ENCODE data around the gene SLC35E4.
A peak's percentile ranks its signal among the peaks of the same experiment; 100 is the strongest.
"Not testable (repeated sequence)": the region's sequence is repeated elsewhere in the genome, so short reads cannot be mapped to it uniquely, and the experiment has no call there.

Gene SLC35E4

GRCh38 chr22:30612789-30613188 is 22.8 kb upstream of the SLC35E4 start:
- no peak for DNase-seq

DNA sequence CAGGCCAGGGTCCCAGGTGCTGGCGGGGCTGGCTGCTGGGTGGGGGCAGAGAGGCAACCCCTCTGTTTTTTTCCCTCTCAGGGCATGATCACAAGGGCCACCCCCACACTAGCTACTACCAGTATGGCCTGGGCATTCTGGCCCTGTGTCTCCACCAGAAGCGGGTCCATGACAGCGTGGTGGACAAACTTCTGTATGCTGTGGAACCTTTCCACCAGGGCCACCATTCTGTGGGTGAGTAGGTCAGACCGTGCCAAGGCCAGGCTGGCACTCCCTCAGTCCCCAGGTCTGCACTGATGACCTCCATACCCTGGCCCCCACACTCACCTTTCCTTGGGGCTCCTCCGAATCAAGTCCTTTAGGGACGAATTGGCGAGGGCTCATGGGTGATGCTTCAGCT is 21.3 kb upstream of the SLC35E4 start:
- no peak for DNase-seq

DNA sequence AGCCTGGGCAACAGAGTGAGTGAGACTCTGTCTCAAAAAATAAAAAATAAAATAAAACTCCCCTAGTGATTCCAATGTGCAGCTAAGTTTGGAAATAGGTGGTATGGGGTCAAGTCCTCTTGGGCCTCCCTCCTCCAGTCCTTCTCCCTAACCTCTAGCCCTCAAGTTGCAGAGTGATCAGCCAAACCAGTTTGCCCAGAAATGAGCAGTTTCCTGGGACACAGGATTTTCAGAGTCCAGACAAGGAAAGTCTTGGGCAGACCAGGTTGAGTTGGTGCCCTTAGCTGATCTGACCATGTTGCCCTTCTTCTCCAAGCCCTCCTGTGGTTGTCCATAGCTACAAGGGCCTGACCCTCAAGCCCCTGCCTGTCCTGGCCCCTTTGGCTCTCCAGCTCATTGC is 20.7 kb upstream of the SLC35E4 start:
- DNase-seq = no peak

DNA sequence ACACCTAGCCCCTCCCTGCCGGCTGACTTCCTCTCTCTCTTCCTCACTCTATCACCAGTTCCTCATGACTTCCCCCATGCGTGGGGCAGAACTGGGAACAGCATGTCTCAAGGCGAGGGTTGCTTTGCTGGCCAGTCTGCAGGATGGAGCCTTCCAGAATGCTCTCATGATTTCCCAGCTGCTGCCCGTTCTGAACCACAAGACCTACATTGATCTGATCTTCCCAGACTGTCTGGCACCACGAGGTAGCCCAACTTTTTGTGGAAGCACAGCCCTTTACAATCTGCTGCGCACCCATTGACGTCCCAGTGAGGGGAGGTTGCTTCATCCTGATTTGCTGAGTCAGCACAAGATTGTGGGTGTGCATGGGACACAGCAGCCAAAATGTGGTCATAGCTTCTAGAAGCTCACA is 20.0 kb upstream of the SLC35E4 start:
- peak in 1 of 2 donors; percentile 3 for DNase-seq

- DNase-seq = no peak
These were observed 17.8 kb upstream of the SLC35E4 start for GRCh38 chr22:30617819-30618218.

DNA sequence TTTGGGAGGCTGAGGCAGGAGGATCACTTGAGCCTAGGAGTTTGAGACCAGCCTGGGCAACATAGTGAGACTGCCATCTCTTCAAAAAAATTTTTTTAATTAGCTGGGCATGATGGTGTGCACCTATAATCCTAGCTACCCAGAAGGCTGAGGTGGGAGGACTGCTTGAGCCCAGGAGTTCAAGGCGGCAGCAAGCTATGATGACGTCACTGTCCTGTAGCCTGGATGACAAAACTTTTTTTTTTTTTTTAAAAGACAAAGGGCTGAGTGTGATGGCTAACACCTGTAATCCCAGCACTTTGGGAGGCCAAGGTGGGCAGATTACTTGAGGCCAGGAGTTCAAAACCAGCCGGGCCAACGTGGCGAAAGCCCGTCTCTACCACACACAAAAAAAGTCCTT is 15.7 kb upstream of the SLC35E4 start:
- not testable (repeated sequence) for DNase-seq

DNA sequence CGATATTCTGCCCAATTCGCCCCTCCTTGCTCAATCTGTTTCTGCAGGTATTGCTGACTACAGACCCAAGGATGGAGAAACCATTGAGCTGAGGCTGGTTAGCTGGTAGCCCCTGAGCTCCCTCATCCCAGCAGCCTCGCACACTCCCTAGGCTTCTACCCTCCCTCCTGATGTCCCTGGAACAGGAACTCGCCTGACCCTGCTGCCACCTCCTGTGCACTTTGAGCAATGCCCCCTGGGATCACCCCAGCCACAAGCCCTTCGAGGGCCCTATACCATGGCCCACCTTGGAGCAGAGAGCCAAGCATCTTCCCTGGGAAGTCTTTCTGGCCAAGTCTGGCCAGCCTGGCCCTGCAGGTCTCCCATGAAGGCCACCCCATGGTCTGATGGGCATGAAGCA is 9.2 kb upstream of the SLC35E4 start:
- DNase-seq = no peak

- DNase-seq = no peak
These were observed 8.1 kb upstream of the SLC35E4 start for GRCh38 chr22:30627471-30627870.

GRCh38 chr22:30628491-30628890 is 7.1 kb upstream of the SLC35E4 start:
- no peak for DNase-seq

- DNase-seq = not testable (repeated sequence)
These were observed 4.1 kb upstream of the SLC35E4 start for GRCh38 chr22:30631469-30631868.

DNA sequence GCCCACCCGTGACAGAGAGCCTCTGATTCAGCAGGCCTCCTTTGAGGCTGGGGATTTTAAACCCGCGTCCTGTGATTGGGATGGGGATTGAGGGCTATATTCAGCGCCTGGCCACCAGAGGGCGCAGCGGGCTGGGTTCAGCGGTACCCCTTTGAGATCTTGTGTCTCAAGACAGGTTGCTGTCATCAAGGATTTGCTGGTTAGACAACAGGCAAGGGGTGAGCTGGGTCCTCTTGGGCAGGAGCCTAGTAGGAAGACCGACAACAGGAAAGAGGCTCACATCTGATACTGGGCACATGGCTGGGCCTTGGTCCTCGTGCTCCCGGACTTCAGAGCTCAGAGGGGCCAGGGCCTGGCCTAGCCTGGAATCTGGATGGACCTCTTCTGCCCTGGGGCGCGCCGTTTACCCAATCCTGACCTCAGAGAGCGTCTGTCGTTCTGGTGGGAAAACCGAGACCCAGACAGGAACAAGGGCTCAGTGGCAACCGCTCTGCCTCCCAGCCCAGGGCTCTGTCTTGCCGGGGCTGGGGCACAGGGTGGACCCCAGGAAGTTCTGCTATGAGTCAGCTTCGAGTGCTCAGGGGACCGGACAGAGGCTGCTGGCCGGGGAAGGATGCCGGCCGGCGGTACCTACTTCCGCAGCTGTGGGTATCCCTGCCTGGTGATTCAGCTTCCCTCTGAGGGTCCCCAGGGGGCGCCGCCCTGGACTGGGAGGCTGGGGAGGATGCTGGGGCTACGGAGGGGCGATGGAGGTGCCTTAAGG is 929 bp upstream of the SLC35E4 start:
- DNase-seq = peak; percentile 74 to 94

DNA sequence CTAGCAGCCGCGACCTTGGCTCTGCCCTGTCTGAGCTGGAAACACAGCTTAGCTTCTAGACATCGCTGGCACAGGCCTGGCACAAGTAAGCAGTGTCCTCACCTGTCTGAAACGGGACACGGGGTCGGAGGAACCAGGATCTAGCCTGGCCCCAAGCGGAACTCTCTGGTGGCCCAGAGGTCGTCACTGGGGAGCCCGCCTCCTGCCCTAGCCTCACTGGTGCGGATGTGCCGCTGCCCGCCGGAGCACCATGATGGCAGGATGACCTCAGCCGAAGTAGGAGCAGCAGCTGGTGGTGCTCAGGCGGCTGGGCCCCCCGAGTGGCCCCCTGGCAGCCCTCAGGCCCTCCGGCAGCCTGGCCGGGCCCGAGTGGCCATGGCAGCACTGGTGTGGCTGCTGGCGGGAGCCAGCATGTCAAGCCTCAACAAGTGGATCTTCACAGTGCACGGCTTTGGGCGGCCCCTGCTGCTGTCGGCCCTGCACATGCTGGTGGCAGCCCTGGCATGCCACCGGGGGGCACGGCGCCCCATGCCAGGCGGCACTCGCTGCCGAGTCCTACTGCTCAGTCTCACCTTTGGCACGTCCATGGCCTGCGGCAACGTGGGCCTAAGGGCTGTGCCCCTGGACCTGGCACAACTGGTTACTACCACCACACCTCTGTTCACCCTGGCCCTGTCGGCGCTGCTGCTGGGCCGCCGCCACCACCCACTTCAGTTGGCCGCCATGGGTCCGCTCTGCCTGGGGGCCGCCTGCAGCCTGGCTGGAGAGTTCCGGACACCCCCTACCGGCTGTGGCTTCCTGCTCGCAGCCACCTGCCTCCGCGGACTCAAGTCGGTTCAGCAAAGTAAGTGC is 871 bp downstream of the SLC35E4 start:
- DNase-seq = no peak

- no peak for DNase-seq
These were observed 2.1 kb downstream of the SLC35E4 start for GRCh38 chr22:30637701-30638114.

- DNase-seq = no peak
These were observed 4.8 kb downstream of the SLC35E4 start for GRCh38 chr22:30640361-30640760.

DNA sequence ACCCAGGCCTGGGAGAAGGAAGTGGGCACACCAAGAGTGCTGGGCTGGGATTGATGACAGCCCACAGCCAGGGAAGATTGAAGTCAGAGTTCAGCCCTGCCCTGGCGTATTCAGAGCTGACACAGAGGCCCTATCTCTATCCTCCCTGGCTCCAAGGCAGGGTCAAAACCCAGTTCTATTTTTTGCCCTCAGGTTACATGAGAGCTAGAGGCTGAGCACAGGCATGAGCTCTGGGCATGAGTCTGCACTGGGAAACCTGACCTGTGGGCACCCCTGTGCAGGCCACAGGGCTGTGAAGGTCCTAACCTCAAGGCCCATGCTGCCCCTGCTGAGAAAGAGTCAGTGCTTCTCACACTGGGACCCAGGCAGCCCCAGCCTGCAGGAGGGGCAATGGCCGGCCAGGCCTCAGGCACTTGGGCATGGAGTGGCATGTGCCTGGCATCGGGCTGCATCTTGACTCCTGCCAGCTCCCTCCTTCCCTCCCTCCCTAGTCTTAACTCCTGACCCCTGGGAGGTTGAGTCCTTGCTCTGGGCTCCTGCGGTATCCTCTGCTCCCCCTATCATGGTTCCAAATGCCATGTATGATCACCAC is 5.4 kb downstream of the SLC35E4 start:
- DNase-seq = no peak

GRCh38 chr22:30643055-30643875 is 7.7 kb downstream of the SLC35E4 start:
- no peak for DNase-seq

DNA sequence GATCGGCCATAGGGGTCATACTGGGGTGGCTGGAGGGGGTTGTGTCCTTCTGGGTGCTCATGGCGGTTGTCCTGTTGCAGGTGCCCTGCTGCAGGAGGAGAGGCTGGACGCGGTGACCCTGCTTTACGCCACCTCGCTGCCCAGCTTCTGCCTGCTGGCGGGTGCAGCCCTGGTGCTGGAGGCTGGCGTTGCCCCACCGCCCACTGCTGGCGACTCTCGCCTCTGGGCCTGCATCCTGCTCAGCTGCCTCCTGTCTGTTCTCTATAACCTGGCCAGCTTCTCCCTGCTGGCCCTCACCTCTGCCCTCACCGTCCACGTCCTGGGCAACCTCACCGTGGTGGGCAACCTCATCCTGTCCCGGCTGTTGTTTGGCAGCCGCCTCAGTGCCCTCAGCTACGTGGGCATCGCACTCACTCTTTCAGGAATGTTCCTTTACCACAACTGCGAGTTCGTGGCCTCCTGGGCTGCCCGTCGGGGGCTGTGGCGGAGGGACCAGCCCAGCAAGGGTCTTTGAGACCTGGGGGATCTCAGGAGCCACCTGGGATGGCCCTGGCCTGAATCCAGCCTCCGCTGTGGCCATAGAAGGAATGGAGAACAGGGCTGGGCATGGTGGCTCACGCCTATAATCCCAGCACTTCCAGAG is 11.1 kb downstream of the SLC35E4 start:
- no peak for DNase-seq

DNA sequence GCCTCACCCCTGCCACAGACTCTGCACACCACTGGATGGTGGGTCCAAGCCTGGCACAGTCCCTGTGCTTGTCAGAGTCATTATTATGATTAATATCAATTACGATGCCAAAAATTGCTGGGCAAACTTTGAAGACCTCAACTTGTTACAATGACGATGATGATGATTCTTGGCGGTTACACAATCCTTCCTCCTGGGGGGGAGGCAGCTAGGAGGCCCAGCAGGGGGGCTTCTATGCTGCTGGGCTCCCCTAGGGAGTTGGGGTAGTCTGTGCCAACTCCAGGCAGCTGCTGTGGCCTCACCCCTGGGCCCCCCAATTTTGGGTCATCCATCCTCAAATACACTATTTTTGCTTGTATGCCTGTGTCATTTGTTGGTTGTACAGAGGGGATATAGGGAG is 12.0 kb downstream of the SLC35E4 start:
- DNase-seq = no peak

- DNase-seq = no peak
These were observed 13.2 kb downstream of the SLC35E4 start for GRCh38 chr22:30648825-30649224.

DNA sequence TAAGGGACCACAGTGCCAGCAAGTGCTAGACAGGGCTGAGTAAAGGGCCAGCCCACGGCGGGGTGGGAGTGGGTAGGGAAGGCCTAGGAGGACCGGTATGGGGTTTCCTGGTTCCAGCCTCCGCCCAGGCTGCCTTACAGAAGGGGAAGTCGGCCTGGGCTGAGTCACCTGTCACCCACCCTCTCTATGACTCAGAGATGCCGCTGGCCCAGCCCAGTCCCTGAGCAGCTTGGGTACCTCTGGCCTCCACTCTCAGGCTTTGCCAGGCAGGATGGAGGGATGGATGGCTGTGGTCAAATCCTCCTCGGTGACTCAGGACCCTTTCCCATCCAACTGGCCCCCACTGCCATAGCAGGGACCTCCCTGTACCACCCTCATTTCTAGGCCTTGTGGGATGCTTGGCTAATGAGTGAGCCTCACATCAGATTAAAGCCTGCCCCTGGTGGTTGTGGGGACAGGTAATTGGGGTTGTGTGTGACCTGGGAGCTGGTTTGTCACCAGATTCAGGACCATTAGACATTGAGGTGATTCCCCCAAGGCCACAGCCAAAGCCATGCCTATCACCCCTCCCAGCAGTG is 13.9 kb downstream of the SLC35E4 start:
- peak; percentile 53 to 81 for DNase-seq

DNA sequence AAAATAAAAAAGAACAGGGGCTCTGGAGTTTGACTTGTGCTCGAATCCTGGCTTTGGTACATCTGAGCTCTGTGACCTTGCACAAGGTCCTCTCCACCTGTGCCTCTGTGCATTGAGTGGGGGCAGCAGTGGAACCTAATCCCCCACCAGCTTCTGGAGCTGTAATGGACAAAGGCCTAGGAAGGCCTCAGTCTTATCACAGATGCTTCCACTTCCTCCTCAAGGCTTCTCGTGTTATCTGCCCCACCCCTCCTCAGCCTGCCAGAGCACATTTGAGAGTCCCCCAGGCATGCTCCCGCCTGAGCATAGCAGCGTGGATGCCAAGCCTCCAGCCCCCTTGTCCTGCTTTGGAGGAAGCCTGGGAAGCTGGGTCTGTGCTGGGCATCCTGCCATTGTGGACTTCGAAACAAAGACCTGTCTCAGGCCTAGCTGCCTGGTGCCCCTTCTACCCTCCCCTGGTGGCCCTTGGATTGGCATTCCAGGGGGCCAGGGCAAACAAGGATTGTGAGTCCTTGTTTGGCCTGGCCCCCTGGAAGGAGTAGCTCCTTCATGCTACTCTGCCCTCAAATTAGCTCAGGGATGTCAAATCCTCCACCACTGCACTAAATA is 15.0 kb downstream of the SLC35E4 start:
- no peak for DNase-seq

DNA sequence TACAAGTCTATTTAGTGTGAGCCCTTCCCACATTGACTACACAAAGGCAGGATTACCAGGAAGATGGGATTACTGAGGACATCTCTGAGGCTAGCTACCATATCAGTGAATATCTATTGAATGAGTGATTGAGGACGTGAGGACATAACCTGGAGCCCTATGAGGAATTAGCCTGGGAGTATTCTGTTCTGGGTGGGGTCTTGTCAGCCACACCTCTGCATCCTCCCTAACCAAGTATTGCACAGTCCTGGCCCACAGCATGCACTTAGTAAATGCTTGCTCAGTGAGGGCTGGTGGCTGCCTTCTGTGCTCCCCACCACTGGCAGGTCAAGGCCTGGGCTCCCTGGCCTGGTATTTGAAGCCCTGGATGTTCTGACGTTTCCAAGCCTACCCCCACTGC is 17.3 kb downstream of the SLC35E4 start:
- DNase-seq = no peak
